OCI-LY1 (cell line): ENCODE data around the gene MPPED2.

Experiments
- CTCF ChIP-seq: fragments of 200-600 bp; sonication (generic), shearing (Covaris generic); IDR thresholded peaks from 2 replicates; pipeline ENCODE4 v1.5.1; 2017; ENCODE audit warnings: mild to moderate bottlenecking, antibody characterized with exemption, low read length, moderate library complexity, mixed read lengths
- EZH2 ChIP-seq: fragments of 200-600 bp; sonication (generic), shearing (Covaris generic); IDR thresholded peaks from 2 replicates; pipeline ENCODE4 v1.8.0; 2017; ENCODE audit warnings: borderline replicate concordance, mixed run types, mild to moderate bottlenecking, antibody characterized with exemption, low read length, moderate library complexity, mixed read lengths

GRCh38 chr11:30432178-30432577 is 154.0 kb downstream of the MPPED2 start:
- TF ChIP-seq CTCF (no peak), EZH2 (no peak)
